A549 (cell line): Measurements from ENCODE around the gene GPX4. TPM values are rescaled to one million over a fixed set of nuclear protein-coding genes. Genes with fewer than 3 reads are reported as not detected.
A peak's percentile ranks its signal among the peaks of the same experiment; 100 is the strongest.

Source experiments
- ATAC-seq, 2 experiments: fragments of 200-7000 bp in 1 of 2; fragments of >200 bp in 1 of 2; cut with Nextera tagmentation in 1 of 2; cut with Tn5 transposase in 1 of 2; 3 replicates each; pipeline versions ENCODE4 v1.8.0 to v1.9.1; 2018 to 2020; ENCODE audit warnings: mild to moderate bottlenecking in 1 of 2, moderate library complexity in 1 of 2
- CTCF ChIA-PET: fragments of 300-600 bp; sonication (Branson Sonifier 250); formaldehyde crosslinking; extraction: SDS; loops from one replicate; lab custom pipeline; 2021; ENCODE audit warnings: antibody characterized with exemption, inconsistent platforms; lab: Yijun Ruan, JAX
- POLR2A ChIA-PET: fragments of 350-600 bp; formaldehyde crosslinking; extraction: SDS; loops from one replicate; lab custom pipeline; 2021; ENCODE audit warnings: antibody characterized with exemption, inconsistent platforms; lab: Yijun Ruan, JAX
- DNase-seq, 2 experiments: peaks; one replicate each; pipeline versions ENCODE4 v3.0.0 to v3.0.0-alpha.2; 2011 to 2016; ENCODE audit warnings: low read depth in 1 of 2, low spot score in 1 of 2
- FAIRE-seq: peaks from 2 replicates; lab custom pipeline; 2011; peaks lifted over from hg19 to GRCh38; lab: Jason Lieb, UNC
- H3K27ac ChIP-seq, 2 experiments: fragments of >200 bp; sonication (Bioruptor Twin); formaldehyde crosslinking; 3 replicates each; pipeline ENCODE4 v1.5.1; 2016 to 2017
- H3K4me1 ChIP-seq: fragments of >200 bp; sonication (Bioruptor Twin); formaldehyde crosslinking; 3 replicates; pipeline ENCODE4 v1.6.1; 2016
- H3K4me2 ChIP-seq: fragments of >200 bp; sonication (Bioruptor Twin); formaldehyde crosslinking; 3 replicates; pipeline ENCODE4 v1.6.1; 2016
- H3K4me3 ChIP-seq: fragments of >200 bp; sonication (Bioruptor Twin); formaldehyde crosslinking; 3 replicates; pipeline ENCODE4 v1.5.1; 2016
- H3K9me3 ChIP-seq: fragments of >200 bp; sonication (Bioruptor Twin); formaldehyde crosslinking; 3 replicates; pipeline ENCODE4 v1.6.1; 2016
- ATOH8 ChIP-seq: fragments of 250-450 bp; sonication (Bioruptor Pico); IDR thresholded peaks from 2 replicates; pipeline ENCODE4 v1.5.0; 2020; ENCODE audit warnings: low read depth, mild to moderate bottlenecking, moderate library complexity
- CBX8 ChIP-seq: fragments of 200-600 bp; sonication (generic); IDR thresholded peaks from 2 replicates; pipeline ENCODE4 v1.6.1; 2016
- CEBPB ChIP-seq, 2 experiments: fragments of >200 bp in 1 of 2; sonication (Bioruptor Twin) in 1 of 2; formaldehyde crosslinking in 1 of 2; IDR thresholded peaks; 2 replicates each; pipeline ENCODE4 v1.6.1; 2012 to 2016
- EHF ChIP-seq: fragments of 250-450 bp; sonication (Bioruptor Pico); IDR thresholded peaks from 2 replicates; pipeline ENCODE4 v1.5.0; 2020; ENCODE audit warnings: mild to moderate bottlenecking
- ELK1 ChIP-seq: fragments of 150-350 bp; IDR thresholded peaks from 2 replicates; pipeline ENCODE4 v1.6.1; 2014; ENCODE audit warnings: low read depth, mild to moderate bottlenecking, low read length
- FOSL2 ChIP-seq, 2 experiments: fragments of 450-650 bp in 1 of 2; fragments of >200 bp in 1 of 2; sonication (Bioruptor Twin) in 1 of 2; formaldehyde crosslinking; IDR thresholded peaks; 2 replicates each; pipeline versions ENCODE4 v1.5.0 to v1.6.1; 2016 to 2020; ENCODE audit warnings: mild to moderate bottlenecking in 1 of 2, moderate library complexity in 1 of 2
- FOXS1 ChIP-seq: fragments of 250-450 bp; sonication (Bioruptor Pico); IDR thresholded peaks from 2 replicates; pipeline ENCODE4 v1.5.0; 2020; ENCODE audit warnings: mild to moderate bottlenecking, moderate library complexity
- HDAC2 ChIP-seq: fragments of 200-600 bp; sonication (generic); IDR thresholded peaks from 2 replicates; pipeline ENCODE4 v1.6.1; 2016
- HOXB13 ChIP-seq: fragments of 250-450 bp; sonication (Bioruptor Pico); IDR thresholded peaks from 2 replicates; pipeline ENCODE4 v1.5.0; 2020; ENCODE audit warnings: low read depth, mild to moderate bottlenecking, moderate library complexity
- HOXB5 ChIP-seq: fragments of 250-450 bp; sonication (Bioruptor Pico); IDR thresholded peaks from 2 replicates; pipeline ENCODE4 v1.5.0; 2020; ENCODE audit warnings: mild to moderate bottlenecking, moderate library complexity
- JUNB ChIP-seq: fragments of >200 bp; sonication (Bioruptor Twin); formaldehyde crosslinking; IDR thresholded peaks from 2 replicates; pipeline ENCODE4 v1.6.1; 2016
- KDM1A ChIP-seq: fragments of 200-600 bp; sonication (generic); IDR thresholded peaks from 2 replicates; pipeline ENCODE4 v1.6.1; 2016; ENCODE audit warnings: low read depth, mild to moderate bottlenecking
- MAZ ChIP-seq: fragments of 150-350 bp; IDR thresholded peaks from 2 replicates; pipeline ENCODE4 v1.6.1; 2014; ENCODE audit warnings: antibody characterized with exemption, low read depth, low read length, borderline replicate concordance
- RAD21 ChIP-seq, 2 experiments: fragments of >200 bp in 1 of 2; sonication (Bioruptor Twin) in 1 of 2; formaldehyde crosslinking in 1 of 2; IDR thresholded peaks in 1 of 2; conservative IDR thresholded peaks in 1 of 2; 2 replicates in 1 of 2; 3 replicates in 1 of 2; pipeline ENCODE4 v1.6.1; 2012 to 2018; ENCODE audit warnings: inconsistent platforms in 1 of 2
- SMC3 ChIP-seq: fragments of >200 bp; sonication (Bioruptor Twin); formaldehyde crosslinking; IDR thresholded peaks from 3 replicates; pipeline ENCODE4 v1.6.1; 2018; ENCODE audit warnings: inconsistent platforms
- SREBF2 ChIP-seq: fragments of 450-650 bp; IDR thresholded peaks from 2 replicates; pipeline ENCODE4 v1.6.1; 2014; ENCODE audit warnings: mild to moderate bottlenecking, moderate library complexity
- ZFP36 ChIP-seq: fragments of 450-650 bp; IDR thresholded peaks from 2 replicates; pipeline ENCODE4 v1.6.1; 2014; ENCODE audit warnings: borderline replicate concordance; ENCODE audit not compliant: partially characterized antibody
- WGBS: methylation state at CpG from one replicate; pipeline ENCODE4 v1.1.6; 2017; ENCODE audit errors: missing lambda C conversion rate; 5-methylcytosine and 5-hydroxymethylcytosine counted together
- polyA plus RNA-seq, 4 experiments: library from polyadenylated mRNA; depleted of rRNA in 3 of 4; stranded (reverse); fragments of >200 nt; fragmentation: RNase III in 1 of 4; extraction: RNeasy Plus Mini Kit Qiagen cat#74134 plus additional on column Dnase treatment in 1 of 4; gene quantifications; 2 replicates in 3 of 4; 3 replicates in 1 of 4; pipeline ENCODE4 v1.2.3, GENCODE V29; 2011 to 2017

The GPX4 gene
- polyA plus RNA-seq, 2 of the 4 experiments (the other 2 are of a cell fraction): 248 to 394 TPM

- ATAC-seq (no peak), DNase-seq (no peak), FAIRE-seq (no peak)
- H3K27ac ChIP-seq: 0 out of 6 replicates have a peak overlapping the region, but pooled peaks of 1 of the 2 experiments have one; percentile 41
- no peak overlapping the region for H3K4me3 ChIP-seq
- TF ChIP-seq HOXB5 (CRISPR knock-in tag): no peak
- TF ChIP-seq ZFP36: peak; percentile 58
- peak; percentile 73; the same call in 1 of the 2 replicates for TF ChIP-seq KDM1A
- WGBS: 77% methylated on average over 19 of the region's 25 CpGs
- H3K4me2 ChIP-seq: no peak overlapping the region
- no peaks in the 10 kb centered on the region for H3K9me3 ChIP-seq
- POLR2A ChIA-PET: no interaction called here
- CTCF ChIA-PET: interaction anchor here (0.6 to 0.7 kb wide), 2 partner anchors 12 to 158 kb away, joined by 3 read pairs; no protein-coding TSS in a partner anchor
- peaks cover 36% of the 10 kb centered on the region for H3K4me1 ChIP-seq
Measured at GRCh38 chr19:1069009-1069779, 34.6 kb upstream of the GPX4 start.

- Histone ChIP-seq H3K4me1 (peaks cover 31% of the 10 kb centered on the region), H3K4me3 (no peak overlapping the region), H3K9me3 (no peaks in the 10 kb centered on the region)
- POLR2A ChIA-PET: no interaction called here
- DNase-seq: no peak
- no peak for ATAC-seq
- 92% methylated on average over 19 of the region's 21 CpGs for WGBS
- TF ChIP-seq HOXB13 (CRISPR knock-in tag) (no peak), SMC3 (no peak), CEBPB (IDR thresholded peaks at IDR 0.05) (no peak), ELK1 (no peak), EHF (no peak), HDAC2 (no peak), CBX8 (no peak), FOSL2 (IDR thresholded peaks at IDR 0.05) (no peak), FOSL2 (CRISPR knock-in tag; IDR thresholded peaks at IDR 0.05) (no peak), JUNB (no peak), SREBF2 (no peak)
- TF ChIP-seq, all 56 proteins: peak for 0
- CTCF ChIA-PET: interaction anchor here (0.9 to 2.7 kb wide), 4 partner anchors 10 to 137 kb away, joined by 3 to 13 read pairs (median 4); no protein-coding TSS in a partner anchor
- Histone ChIP-seq H3K4me2 (no peak overlapping the region), H3K27ac (no peak overlapping the region)
- FAIRE-seq: no peak
Measured at GRCh38 chr19:1070576-1070930, 33.2 kb upstream of the GPX4 start.

- ChIA-PET POLR2A (no interaction called here), CTCF (interaction anchor here (0.8 to 2.7 kb wide), 7 partner anchors 14 to 168 kb away, joined by 3 to 13 read pairs (median 3); no protein-coding TSS in a partner anchor)
- Histone ChIP-seq H3K4me1 (peaks cover 28% of the 10 kb centered on the region), H3K27ac (no peak overlapping the region), H3K9me3 (no peaks in the 10 kb centered on the region), H3K4me2 (no peak overlapping the region), H3K4me3 (no peak overlapping the region)
- DNase-seq (no peak), ATAC-seq (no peak), FAIRE-seq (no peak)
- WGBS: 91% methylated on average over 12 of the region's 99 CpGs
- TF ChIP-seq HOXB13 (CRISPR knock-in tag) (no peak), FOXS1 (no peak), RAD21 (conservative IDR thresholded peaks at IDR 0.05 in 1 of 2, IDR thresholded peaks at IDR 0.05 in 1 of 2) (no peak), ATOH8 (CRISPR knock-in tag) (no peak), MAZ (no peak)
Measured at GRCh38 chr19:1070931-1071791, 32.6 kb upstream of the GPX4 start.
